Stimulated activated CD8-positive, alpha-beta memory T cell treated with anti-CD3 and anti-CD28 coated beads, Interleukin-12 subunit alpha, Interleukin-12 subunit beta, amount 100 ng/mL, for 24 hours (primary cell): ENCODE measurements around the gene CRELD1.

Experiments
- DNase-seq: peaks from one replicate; pipeline ENCODE4 v3.0.0-alpha.2; 2020; ENCODE audit errors: extremely low read depth

Gene CRELD1

DNA sequence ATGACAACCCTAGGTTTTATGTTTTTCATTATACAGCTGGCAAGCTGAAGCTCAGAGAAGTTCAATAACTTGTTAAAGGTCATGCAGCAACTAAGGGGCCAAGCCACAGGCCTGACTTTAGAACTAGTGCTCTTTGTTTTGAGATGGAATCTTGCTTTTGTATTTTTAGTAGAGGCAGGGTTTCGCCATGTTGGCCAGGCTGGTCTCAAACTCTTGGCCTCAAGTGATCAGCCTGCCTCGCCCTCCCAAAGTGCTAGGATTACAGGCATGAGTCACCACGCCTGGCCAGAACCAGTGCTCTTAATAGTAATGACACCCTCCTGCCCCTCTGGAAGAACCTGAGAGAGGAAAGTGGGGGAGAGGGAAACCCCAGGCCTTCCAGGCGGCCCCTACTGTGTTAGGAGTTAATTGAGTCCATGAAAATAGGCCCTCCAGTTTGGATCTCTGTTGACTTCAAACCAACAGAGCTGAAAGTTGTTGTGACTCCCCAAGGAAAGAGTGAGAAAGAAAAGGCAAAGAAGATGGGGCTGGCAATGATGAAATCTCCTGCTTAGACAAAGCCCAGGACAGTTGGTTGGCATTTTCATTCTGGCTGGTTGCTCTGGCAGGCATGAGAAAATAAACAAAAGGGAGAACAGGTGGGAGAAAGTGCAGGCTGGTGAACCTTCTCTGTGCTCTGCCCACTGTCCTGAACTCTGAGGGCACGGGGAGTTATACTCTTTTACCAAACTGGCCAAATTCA is 22.1 kb downstream of the CRELD1 start:
- DNase-seq: no peak

DNA sequence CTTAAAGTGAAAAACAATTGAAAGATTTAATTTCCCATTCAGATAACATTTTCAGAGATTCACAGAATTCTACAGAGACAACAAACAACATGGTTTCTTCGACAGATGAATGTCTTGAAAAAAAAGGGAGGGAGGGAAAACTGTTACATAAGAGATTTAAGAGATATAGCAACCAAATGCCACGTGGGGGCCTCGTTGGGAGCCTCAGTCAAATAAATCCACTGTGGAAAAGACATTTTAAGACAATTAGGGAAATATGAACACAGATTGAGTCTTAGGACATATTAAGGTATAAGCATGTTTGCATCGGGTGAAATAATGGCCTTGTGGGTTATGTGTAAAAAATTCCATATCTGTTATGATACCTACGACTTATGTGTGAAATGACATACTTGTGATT is 23.6 kb downstream of the CRELD1 start:
- no peak for DNase-seq

GRCh38 chr3:9965200-9965875 is 31.7 kb downstream of the CRELD1 start:
- no peak for DNase-seq

DNA sequence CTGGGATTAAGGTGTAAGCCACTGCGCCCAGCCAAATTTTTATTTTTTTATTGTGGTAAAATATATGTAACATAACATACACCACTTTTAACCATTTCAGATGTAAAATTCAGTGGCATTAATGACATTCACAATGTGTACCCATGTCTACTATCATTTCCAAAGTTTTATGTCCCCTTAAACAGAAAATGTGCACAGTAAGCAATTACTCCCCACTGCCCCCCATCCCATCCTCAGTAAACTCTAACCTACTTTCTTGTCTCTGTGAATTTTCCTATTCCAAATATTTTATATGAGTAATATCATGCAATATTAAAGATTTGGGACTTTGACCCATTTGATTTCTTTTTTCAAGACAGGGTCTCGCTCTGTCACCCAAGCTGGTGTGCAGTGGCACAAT is 33.2 kb downstream of the CRELD1 start:
- no peak for DNase-seq

DNA sequence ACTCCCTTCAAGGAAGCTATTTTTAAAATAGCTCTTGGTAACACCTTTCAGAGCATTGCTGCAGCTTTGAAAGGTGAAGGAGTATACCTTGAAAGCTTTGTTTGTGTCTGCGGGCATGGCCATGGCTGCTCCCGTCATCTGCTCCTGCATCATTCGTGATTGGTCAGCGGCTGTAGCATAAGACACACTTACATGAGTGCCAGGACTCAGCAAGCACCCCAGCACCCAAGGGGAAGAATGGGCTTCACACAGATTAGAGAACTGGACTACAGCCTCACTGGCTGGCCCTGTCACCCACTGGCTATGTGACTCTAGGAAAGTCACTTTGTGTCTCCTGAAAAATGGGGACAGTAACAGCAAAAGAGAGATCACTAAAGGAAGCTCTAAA is 36.0 kb downstream of the CRELD1 start:
- DNase-seq: no peak

- DNase-seq: no peak
Observed at GRCh38 chr3:9970020-9970652, 36.5 kb downstream of the CRELD1 start.

- no peak for DNase-seq
Observed at GRCh38 chr3:9976721-9977709, 43.4 kb downstream of the CRELD1 start.

DNA sequence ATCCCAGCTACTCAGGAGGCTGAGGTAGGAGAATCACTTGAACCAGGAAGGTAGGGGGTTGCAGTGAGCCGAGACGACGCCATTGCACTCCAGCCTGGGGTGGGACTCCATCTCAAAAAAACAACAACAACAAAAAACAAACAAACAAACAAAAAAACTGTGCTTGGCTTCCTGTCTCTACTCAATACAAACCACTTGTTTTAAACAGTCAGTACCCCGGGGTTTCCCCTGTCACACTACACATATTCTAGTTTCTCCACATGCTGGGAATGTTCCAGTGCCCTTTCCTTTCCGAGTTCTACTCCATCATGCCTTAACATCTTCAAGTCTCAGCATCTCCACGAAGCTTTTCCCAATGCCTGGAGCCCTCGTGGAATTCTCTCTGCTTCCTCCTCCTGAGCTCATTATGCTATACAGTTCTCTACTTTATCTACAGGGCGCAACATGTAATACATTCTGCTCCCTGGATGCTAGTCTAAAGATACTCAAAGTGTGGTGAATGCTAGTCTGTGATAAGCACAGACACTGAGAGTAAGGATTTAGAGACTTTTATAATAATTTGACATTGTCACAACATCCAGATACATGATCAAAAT is 45.2 kb downstream of the CRELD1 start:
- DNase-seq: no peak

GRCh38 chr3:9980251-9980650 is 46.6 kb downstream of the CRELD1 start:
- DNase-seq: no peak

- DNase-seq: no peak
Observed at GRCh38 chr3:9986230-9986725, 52.6 kb downstream of the CRELD1 start.

- no peak for DNase-seq
Observed at GRCh38 chr3:9994086-9994844, 60.6 kb downstream of the CRELD1 start.
